PC-3 (cell line): ENCODE measurements around the gene USP4.

Source experiments
- EZH2phosphoT487 ChIP-seq: fragments of 300-600 bp; sonication (generic); IDR thresholded peaks from 2 replicates; pipeline ENCODE4 v1.6.1; 2018; ENCODE audit warnings: mild to moderate bottlenecking, antibody characterized with exemption, low read length, borderline replicate concordance
- TF ChIP-seq, protein P1 (sequence below): fragments of 300-600 bp; sonication (generic); conservative IDR thresholded peaks from 2 replicates; pipeline ENCODE4 v1.5.1; 2017; ENCODE audit warnings: antibody characterized with exemption, low read depth, mild to moderate bottlenecking, low read length

- TF ChIP-seq, protein P1, sequence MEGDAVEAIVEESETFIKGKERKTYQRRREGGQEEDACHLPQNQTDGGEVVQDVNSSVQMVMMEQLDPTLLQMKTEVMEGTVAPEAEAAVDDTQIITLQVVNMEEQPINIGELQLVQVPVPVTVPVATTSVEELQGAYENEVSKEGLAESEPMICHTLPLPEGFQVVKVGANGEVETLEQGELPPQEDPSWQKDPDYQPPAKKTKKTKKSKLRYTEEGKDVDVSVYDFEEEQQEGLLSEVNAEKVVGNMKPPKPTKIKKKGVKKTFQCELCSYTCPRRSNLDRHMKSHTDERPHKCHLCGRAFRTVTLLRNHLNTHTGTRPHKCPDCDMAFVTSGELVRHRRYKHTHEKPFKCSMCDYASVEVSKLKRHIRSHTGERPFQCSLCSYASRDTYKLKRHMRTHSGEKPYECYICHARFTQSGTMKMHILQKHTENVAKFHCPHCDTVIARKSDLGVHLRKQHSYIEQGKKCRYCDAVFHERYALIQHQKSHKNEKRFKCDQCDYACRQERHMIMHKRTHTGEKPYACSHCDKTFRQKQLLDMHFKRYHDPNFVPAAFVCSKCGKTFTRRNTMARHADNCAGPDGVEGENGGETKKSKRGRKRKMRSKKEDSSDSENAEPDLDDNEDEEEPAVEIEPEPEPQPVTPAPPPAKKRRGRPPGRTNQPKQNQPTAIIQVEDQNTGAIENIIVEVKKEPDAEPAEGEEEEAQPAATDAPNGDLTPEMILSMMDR, result no peak
- TF ChIP-seq EZH2phosphoT487, result no peak
Measured at GRCh38 chr3:49278548-49278947, 61.3 kb downstream of the USP4 start.
